Activated CD4-positive, alpha-beta T cell treated with anti-CD3 and anti-CD28 coated beads, Interleukin-2, amount 50 U/mL, for 48 hours (primary cell): Measurements from ENCODE around the gene DGKG.

Experiments
- DNase-seq, 2 experiments: peaks; one replicate each; pipeline ENCODE4 v3.0.0-alpha.2; 2020

The DGKG gene

GRCh38 chr3:186207515-186207914 lies 154.5 kb downstream of the DGKG start:
- no peak for DNase-seq

DNA sequence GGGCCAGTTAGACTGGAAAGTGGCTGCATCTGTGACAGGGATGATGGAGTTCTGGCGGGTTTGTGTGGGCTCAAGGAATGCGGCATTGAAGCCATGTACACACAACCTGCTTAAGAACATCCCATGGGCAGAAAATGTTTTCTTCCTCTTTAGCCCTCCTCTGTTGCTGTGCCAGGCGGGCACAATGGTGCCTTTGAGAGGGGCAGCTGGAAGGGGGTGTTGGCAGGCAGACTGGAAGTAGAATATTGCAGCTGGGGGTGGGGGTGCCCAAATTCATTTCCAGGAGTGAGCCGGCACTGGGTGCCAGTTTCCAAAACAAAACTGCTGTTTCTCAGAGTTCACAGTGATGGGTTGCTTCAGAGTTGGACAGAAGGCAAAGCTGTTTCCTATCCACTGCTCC lies 161.3 kb downstream of the DGKG start:
- DNase-seq, result no peak

- DNase-seq, result no peak
These were observed 163.6 kb downstream of the DGKG start for GRCh38 chr3:186198442-186198841.

DNA sequence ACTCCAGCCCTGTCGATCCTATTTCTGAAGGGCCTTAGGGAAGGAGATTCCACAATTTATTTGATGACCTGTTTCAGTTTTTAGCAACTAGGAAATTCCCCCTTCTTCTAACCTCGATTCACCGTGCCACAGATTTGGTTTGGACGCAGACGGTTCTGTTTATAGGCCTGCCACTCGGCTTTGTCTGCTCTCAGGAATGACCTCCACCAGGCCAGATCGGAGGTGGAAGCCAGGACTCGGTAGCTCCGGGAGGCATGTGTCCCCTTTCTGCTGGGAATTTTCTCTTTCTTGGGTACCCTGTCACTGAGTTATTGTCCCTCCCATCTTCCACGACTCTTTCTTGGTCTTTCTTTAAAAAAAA lies 167.6 kb downstream of the DGKG start:
- no peak for DNase-seq

GRCh38 chr3:186193534-186194450 lies 168.2 kb downstream of the DGKG start:
- peak in 1 of 2 experiments; percentile 2 for DNase-seq

- DNase-seq, result no peak
These were observed 169.2 kb downstream of the DGKG start for GRCh38 chr3:186192823-186193222.

DNA sequence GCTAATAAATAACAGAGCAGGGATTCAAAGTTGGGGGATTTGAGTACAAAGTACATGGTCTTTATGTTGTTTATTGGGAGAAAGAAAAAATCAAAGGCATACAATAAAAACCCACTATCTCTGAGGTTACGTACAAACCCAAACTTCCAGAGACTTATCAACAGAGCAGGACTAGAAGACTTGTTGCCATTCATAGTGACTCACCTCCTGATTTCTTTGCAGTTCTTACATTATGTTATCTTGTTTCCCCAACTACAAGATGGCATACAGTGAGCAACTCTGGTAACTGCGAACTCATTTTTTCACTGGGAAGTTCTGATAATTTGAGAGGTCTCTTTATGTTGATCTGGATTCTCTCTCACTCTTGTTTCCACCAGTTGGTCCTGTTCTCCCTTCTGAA lies 172.5 kb downstream of the DGKG start:
- DNase-seq, result no peak

DNA sequence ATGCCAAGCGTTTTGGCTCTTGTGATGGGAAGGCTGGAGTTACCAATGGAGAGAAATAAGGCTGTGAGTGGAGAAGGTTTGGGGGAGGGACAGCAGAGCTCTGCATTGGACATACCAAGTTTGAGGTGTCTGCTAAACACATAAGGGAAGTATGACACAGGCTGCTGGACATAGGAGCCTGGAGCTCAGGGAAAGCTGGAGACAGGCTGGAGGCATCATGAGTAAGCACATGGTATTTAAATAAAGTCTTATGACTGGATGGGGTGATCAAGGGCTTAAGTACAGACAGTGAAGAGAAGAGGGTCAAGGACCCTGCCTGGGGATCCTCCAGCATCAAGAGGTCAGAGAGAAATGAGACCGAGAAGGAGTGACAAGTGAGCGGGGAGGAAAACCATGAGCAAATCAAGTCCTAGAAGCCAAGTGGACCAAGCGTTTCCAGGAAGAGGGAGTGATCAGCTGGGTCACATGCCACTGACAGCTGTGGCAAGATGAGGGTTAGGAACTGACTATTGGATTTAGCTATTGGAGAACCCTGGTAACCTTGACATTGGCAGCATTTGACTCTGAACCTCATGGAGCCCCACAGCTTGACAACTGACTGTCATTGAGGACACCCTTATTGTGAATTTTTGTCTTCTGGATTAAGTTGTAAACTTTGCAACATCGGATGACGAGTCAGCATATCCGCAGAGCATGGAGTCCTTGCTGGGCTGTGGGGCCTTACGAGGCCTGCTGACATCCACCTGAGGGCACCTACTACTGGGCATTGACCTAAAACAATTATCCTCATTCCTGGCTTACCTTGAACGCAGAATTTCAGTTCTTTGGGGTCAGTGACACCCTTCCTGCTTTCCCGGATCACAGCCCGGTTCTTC lies 174.4 kb downstream of the DGKG start:
- DNase-seq, result no peak

- DNase-seq, result no peak
These were observed 176.7 kb downstream of the DGKG start for GRCh38 chr3:186185194-186185787.

DNA sequence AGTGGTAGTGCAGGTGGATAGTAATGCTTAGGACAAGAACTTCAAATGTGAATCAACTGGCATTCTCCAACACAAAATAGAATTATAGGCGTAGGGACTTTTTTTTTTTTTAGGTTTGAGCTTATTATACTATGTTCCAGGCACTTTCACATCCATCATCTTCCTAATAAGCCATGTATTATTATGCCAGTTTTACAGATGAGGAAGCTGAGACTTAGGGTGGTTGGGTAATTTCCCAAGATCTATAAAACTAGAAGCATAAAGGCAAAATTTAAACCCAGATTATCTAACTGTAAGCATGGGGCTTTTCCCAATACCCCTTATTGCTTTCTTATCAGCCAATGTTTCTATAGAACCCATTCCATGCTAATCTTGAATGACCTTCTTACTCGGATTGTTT lies 178.0 kb downstream of the DGKG start:
- DNase-seq, result no peak

- no peak for DNase-seq
These were observed 179.2 kb downstream of the DGKG start for GRCh38 chr3:186182850-186183249.

DNA sequence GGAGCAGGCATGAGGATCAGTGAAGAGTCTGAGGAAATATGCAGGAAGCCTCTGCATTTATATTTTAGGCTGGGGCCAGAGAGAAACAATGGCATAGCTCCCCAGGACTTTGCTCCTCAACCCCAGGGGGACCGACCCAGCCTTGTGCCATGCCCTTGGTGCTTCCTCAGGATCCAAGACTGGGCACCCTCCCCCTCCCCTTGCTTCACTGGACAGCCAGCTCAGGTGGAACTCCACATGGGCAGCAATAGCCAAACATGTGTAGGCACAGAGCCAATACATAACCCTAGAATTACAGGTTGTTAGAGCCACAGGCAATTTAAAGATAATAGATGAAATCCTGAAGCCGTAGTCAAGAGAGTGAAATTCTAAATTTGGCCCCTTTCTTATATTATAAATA lies 180.1 kb downstream of the DGKG start:
- DNase-seq, result no peak

GRCh38 chr3:186180891-186181481 lies 181.0 kb downstream of the DGKG start:
- no peak for DNase-seq

- DNase-seq, result no peak
These were observed 181.9 kb downstream of the DGKG start for GRCh38 chr3:186180151-186180550.

DNA sequence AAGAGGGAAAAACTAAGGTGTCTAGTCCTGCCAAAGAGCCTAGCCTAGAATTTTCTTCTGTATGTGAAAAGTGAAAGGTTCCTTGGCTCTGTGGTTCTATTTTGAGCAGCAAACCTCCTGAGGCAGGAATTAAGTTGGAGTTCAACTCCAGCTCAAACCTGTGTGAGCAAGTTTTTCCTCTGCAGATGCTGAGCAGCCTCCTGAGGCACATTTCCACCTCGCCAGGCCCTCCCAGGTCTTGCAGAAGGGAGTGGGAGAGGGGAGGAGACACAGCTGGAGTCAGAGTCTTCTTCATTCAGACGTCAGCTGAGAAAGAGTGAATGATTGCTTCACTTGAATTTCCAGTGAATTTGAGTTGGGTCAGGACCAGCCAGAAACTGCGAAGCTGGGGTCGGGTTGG lies 183.6 kb downstream of the DGKG start:
- DNase-seq, result no peak

- DNase-seq, result no peak
These were observed 185.6 kb downstream of the DGKG start for GRCh38 chr3:186176373-186176990.

DNA sequence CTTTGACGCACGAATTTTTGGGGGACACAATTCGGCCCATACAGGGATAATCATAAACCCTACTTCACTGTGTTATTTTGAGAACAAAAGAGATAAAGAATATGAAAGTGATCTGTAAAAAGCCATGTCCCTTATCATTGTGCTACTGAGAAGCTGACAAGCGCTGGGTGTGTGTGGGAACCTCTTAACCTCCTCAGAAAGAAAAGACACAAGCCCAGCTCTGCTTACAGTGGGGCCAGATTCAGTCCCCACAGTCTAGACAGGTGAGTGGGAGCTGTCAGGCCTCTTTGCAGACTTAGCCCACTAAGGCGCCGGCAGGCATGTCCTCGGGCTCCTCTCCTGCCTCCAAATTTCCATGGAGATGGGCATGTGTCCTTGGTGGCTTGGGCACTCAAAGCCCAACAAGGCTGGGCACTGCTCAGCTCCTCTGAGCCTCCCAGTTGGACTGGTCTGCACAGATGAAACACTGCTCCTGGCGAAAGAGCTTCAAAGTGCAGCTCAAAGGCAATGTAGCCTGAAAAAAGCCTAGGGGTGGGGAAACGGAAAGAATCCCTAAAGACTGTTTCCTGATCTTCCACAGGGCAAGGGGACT lies 188.7 kb downstream of the DGKG start:
- DNase-seq, result no peak

DNA sequence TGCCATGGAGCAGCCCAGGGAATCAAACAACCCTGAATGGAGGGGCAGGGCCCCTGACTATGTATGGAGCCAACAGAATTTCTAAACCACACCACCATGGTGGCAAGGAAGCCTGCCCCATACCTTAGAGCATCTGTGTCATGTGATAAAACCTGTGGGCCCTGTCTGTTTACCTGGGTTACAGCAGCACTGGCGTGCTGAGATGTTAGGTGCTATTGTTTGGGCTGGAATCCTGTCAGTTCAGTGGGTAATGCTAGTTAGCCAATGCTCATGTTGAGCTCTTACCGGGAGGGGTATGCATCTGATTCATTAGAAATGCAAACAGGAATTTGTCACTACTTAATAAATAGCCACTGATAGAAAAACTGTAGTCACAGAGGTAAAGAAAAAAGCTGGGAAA lies 189.7 kb downstream of the DGKG start:
- no peak for DNase-seq

DNA sequence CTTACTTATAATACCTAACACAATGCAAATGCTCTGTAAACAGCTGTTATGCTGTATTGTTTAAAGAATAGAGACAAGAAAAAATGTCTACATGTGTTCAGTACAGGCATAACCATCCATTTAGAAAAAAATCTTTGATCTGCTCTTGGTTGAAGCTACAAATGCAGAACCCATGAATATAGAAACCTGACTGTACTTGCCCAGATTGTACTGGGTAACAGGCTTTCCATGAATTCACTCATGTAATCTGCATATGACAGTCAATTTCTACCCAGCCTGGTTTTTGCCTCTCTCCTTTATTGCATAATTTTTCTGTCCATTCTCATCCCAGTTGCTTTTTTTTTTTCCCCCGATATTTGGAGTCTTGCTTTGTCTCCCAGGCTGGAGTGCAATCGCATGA lies 190.5 kb downstream of the DGKG start:
- no peak for DNase-seq

GRCh38 chr3:186170516-186170915 lies 191.5 kb downstream of the DGKG start:
- no peak for DNase-seq

DNA sequence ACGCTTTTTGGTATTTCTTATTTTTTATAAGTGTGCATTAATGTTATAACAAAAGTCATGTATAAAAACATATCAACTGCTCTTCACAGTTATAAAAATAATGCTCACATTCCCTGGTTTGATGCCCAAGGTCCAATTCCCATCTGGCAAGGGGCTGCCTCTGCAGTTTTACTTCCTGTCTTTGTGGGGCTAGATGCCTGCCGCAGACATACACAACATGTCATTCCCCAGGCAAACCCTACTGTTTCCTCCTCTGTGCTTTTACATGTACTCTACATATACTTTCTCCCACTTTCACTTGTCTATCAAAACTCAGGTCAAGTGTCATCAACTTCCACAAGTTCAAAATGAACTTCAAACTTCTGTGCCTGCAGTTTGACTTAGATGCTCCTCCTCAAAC lies 192.7 kb downstream of the DGKG start:
- DNase-seq, result no peak

DNA sequence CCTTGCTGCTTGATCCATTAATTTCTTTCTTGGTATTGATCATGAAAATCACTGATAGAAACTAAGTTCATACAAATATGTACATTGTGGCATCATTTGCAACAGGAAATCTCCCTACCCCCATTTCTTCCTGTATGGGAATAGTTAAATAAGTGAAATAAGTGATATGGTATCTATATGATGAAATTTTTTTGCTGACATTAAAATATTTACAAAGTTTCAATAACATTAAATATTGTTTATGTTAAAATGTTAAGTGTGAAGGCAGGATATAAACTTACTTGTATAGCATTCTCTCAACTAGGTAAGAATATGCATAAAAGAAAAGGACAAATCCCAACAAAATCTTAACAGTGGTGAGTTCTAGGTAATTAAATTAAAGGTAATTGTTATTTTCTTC lies 193.1 kb downstream of the DGKG start:
- DNase-seq, result no peak
